ENCODE measurements around the gene BCAS1. TPM values are rescaled to one million over a fixed set of nuclear protein-coding genes. Genes with fewer than 3 reads are reported as not detected.

BCAS1 gene
- total RNA-seq, 1 donor from 2014 or later = 0.04 TPM

DNA sequence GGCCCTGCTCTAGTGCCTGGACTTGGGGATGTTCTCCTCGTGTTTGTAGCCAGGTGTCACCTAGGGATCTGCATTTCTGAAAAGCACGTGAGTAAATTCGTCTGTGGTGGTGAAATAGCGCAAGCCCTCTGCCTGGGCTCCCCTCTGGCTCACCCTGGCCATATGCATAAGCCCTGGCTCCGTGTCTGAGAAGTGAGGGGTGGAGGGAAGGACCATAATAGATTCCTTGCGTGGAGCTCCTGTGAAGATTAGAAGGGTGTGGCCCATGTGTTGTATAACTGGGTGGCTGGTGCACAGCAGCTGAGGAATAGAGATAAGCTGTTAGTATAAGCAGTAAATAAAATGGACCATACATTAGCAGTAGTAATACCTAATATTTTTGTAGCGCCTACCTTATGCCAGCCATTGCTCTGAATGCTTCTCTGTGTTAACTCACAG is 4.8 kb downstream of the BCAS1 start:
- DNase-seq (ENCODE audit: low read depth) = no peak
- TF ChIP-seq, protein P1, sequence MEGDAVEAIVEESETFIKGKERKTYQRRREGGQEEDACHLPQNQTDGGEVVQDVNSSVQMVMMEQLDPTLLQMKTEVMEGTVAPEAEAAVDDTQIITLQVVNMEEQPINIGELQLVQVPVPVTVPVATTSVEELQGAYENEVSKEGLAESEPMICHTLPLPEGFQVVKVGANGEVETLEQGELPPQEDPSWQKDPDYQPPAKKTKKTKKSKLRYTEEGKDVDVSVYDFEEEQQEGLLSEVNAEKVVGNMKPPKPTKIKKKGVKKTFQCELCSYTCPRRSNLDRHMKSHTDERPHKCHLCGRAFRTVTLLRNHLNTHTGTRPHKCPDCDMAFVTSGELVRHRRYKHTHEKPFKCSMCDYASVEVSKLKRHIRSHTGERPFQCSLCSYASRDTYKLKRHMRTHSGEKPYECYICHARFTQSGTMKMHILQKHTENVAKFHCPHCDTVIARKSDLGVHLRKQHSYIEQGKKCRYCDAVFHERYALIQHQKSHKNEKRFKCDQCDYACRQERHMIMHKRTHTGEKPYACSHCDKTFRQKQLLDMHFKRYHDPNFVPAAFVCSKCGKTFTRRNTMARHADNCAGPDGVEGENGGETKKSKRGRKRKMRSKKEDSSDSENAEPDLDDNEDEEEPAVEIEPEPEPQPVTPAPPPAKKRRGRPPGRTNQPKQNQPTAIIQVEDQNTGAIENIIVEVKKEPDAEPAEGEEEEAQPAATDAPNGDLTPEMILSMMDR (IDR thresholded peaks at IDR 0.05; ENCODE audit: insufficient read depth, low read length, poor library complexity, severe bottlenecking) = no peak
- Histone ChIP-seq H3K27me3 (ENCODE audit: control insufficient read depth, insufficient read depth, low read length) (no peaks in the 10 kb centered on the region), H3K36me3 (ENCODE audit: control insufficient read depth, insufficient read depth, low read length) (no peaks in the 10 kb centered on the region), H3K4me3 (ENCODE audit: low read depth, low read length) (no peak overlapping the region)

DNA sequence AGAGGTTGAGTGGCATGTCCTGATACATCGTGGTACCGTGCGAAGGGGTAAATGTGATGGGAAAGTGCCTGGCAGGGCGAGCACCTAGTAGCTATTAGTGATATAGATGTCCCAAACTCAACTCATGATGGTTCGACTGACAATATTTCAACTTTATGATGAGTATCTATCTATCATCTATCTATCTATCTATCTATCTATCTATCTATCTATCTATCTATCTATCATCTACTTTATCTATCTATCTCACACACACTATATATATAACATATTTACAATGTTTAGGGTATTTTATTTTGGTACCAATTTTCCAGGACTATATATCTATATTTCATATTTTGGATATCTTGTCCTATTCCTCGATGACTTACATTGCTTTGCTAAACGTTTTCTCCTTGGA is 5.5 kb downstream of the BCAS1 start:
- no peaks in the 10 kb centered on the region for H3K36me3 ChIP-seq (ENCODE audit: control insufficient read depth, insufficient read depth, low read length)
- no peak for DNase-seq (ENCODE audit: low read depth)
- H3K27me3 ChIP-seq (ENCODE audit: control insufficient read depth, insufficient read depth, low read length) = no peaks in the 10 kb centered on the region
- TF ChIP-seq, protein P1 (IDR thresholded peaks at IDR 0.05; ENCODE audit: insufficient read depth, low read length, poor library complexity, severe bottlenecking) = no peak
- no peak overlapping the region for H3K4me3 ChIP-seq (ENCODE audit: low read depth, low read length)

DNA sequence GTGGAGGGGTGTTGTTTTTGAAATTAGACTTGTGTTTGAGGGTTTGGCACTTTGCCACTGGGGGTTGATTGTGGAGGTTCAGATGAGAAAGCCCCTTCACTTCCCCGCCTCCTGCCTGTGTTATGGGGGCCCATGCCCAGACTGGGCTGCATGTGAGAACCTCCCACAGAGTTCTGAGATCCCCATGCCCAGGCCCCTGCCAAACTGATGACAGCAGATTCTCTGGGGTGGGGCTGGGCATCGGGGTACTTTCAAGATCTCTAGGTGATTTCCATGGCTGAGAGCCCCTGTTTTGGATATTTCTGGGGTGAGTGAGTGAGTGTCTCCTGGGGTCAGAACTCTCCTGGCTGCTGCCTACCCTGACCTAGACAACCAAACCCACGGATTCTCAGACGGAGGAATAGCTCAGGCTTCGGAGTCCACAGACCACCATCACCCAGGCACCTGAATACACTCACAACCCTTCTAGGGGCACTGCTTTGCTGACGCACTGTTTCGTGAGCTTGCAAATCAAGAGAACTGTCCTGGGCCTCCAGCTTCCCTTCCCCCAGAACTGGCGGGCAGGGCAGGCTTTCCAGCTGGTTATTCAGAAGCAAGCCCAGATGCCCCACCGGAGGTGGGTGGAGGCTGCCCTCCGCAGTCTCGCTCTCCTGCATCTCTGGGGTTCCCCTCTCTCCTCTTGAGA is 6.3 kb downstream of the BCAS1 start:
- TF ChIP-seq, protein P1 (IDR thresholded peaks at IDR 0.05; ENCODE audit: insufficient read depth, low read length, poor library complexity, severe bottlenecking) = no peak
- no peak overlapping the region for H3K4me3 ChIP-seq (ENCODE audit: low read depth, low read length)
- no peaks in the 10 kb centered on the region for H3K27me3 ChIP-seq (ENCODE audit: control insufficient read depth, insufficient read depth, low read length)
- no peaks in the 10 kb centered on the region for H3K36me3 ChIP-seq (ENCODE audit: control insufficient read depth, insufficient read depth, low read length)
- DNase-seq (ENCODE audit: low read depth) = no peak

DNA sequence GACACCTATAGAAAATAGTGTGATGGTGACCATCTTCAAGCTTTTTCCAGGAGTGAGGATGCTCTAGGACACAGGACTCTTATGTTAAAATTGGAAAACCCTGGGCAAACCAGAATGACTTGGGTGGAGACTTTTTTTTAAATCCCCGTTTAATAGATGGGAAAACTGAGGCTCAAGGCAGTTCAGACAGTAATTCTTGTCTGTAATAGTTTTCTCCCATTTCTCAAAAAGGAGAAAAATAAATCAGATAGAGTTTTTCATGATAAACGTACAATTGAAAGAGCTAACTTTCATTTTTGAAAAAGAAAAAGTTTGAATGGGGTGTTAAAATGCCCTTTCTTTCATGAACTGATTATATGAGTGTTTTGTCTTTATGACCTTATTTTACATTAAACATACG is 6.8 kb downstream of the BCAS1 start:
- Histone ChIP-seq H3K4me3 (ENCODE audit: low read depth, low read length) (no peak overlapping the region), H3K27me3 (ENCODE audit: control insufficient read depth, insufficient read depth, low read length) (no peaks in the 10 kb centered on the region), H3K36me3 (ENCODE audit: control insufficient read depth, insufficient read depth, low read length) (no peaks in the 10 kb centered on the region)
- TF ChIP-seq, protein P1 (IDR thresholded peaks at IDR 0.05; ENCODE audit: insufficient read depth, low read length, poor library complexity, severe bottlenecking) = no peak
- no peak for DNase-seq (ENCODE audit: low read depth)

DNA sequence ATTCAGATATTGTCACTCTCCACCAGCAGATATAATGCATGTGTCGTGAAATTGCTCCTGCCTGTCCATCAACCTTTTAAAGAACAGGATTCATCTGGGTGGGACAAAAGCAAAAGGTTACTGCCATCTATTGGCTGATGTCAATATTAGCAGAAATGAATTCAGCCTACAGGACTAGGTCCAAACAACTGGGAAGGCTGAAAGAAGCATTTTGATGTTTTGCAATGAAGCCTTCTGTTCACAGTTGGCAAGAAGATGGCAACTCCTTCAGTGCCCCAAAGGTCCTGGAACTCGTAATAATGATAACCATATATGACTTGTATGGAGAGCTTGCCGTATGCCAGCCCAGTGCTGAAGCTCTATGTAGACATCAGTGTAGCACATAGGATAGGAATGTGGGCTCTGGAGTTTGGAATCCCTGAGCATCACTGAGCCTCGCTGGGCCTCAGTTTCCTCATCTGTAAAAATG is 7.5 kb downstream of the BCAS1 start:
- DNase-seq (ENCODE audit: low read depth) = no peak
- Histone ChIP-seq H3K36me3 (ENCODE audit: control insufficient read depth, insufficient read depth, low read length) (no peaks in the 10 kb centered on the region), H3K27me3 (ENCODE audit: control insufficient read depth, insufficient read depth, low read length) (no peaks in the 10 kb centered on the region), H3K4me3 (ENCODE audit: low read depth, low read length) (no peak overlapping the region)
- TF ChIP-seq, protein P1 (IDR thresholded peaks at IDR 0.05; ENCODE audit: insufficient read depth, low read length, poor library complexity, severe bottlenecking) = peak; percentile 56

Measured in kidney epithelial cell (primary cell).